ENCODE results near the gene ST14.

Gene ST14

DNA sequence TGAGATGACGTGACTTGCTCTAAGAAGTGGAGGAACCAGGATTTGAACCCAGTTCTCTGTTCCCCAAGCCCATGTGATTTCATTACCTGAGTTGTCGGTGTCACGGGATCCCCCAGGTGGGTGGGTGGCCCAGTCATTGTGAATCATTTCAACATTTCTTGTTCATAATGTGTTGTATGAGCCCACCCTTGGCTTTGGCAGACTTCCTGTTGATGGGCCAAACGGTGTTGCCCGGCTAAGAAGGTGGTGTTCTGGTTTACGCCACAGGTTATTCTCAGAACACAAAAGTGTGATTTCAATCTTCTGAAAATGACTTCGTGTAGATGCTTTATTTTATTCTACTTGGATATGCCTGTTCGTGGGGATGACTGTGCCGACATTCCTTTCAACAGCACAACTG lies 21.6 kb upstream of the ST14 start:
- DNase-seq: no peak

DNA sequence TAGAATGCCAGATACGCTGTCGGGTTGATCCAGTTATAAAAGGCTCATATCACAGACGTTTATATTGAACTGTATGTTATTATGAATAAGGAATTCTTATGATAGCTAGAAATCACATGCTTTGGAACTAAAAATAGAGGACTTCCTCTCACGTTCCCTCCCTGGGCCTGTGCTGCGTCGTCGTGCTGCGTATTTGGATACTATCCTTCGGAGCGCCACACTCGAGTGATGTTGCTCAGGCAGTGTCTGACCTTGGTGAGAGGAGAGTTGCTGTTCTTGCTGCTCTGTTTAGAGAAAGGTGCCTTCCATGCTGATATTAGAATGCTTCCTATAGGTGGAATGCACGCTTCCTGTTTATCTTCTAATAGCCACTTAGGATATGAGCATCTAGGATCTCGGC lies 20.2 kb upstream of the ST14 start:
- DNase-seq: no peak

DNA sequence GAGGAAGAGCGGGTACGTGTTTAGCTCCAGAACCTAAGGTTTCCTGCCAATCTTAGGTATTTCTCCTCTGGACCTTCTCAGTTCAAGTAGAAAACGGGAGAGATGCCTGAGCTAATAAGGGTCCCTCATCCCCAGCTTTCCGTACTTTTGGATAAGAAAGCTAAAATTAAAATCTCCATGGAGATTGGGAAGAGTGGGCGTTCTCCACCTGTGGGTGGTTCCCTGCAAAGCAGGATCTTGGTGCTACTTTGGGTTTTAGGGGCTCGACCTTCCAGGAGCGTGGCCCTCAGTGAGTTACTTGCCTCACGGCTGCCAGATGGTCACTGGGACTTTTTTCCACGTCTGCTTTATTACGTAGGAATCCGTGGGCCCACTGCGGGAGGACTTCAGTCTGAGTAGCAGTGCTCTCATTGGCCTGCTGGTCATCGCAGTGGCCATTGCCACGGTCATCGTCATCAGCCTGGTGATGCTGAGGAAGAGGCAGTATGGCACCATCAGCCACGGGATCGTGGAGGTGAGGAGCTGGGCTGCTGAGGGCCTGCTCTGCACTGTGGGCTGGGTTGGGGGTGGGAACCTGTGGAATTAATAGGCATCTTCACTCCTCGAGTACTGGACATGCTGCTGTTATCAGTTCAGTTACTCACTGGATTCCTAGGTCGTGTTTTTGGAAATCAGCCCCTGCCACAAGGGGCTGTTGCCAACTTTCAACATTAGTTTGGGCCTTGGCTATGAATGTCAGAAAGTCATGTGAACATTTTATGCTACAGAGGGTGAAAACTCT lies 17.8 kb upstream of the ST14 start:
- DNase-seq: no peak

DNA sequence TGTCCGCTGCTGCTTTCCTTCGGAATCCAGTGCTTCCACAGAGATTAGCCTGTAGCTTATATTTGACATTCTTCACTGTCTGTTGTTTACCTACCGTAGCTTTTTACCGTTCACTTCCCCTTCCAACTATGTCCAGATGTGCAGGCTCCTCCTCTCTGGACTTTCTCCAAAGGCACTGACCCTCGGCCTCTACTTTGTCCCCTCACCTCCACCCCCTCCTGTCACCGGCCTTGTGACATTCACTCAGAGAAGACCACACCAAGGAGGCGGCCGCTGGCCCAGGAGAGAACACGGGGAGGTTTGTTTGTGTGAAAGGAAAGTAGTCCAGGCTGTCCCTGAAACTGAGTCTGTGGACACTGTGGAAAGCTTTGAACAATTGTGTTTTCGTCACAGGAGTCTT lies 15.4 kb upstream of the ST14 start:
- no peak for DNase-seq

DNA sequence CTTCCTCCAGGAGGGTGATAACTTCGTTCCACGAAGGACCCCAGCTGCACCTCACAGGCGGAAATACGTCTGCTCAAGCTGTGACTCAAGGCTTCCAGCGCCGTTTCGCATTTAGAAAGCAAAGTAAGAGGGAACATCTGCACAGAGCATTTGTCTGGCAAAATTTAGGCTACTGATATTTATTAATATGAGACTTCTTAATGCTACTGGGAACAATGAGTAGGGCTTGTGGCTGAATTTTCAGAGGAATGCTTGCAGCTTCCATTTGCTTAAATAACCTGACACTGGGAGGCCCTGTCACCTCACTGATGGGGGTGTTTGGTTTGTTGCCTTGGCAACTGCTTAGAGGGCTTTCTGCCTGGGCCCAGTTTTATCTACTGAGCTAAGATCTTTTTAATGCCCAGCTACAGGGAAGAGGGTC lies 14.7 kb upstream of the ST14 start:
- no peak for DNase-seq

DNA sequence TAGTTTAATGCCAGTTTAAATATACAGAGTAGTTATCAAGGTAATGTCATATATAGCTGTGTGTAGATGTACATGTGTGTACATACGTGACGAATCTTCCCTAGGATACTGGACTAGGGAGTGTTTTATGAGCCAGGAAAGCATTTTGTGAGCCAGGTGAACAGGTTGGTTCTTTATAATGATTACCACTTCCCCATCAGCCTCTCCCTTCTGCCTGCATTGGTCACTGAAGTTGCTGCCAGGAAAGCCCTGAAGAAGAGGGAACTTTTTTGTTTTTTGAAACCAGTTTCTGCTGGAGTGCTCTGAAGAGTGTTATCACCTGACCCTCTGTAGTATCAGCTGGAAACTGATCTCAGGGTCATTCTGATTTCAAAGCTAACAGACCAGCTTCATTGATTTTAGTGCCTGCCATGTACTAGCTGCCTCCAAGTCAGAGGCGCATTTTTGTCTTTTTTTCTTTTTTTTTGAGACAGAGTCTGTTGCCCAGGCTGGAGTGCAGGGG lies 14.2 kb upstream of the ST14 start:
- DNase-seq: no peak

DNA sequence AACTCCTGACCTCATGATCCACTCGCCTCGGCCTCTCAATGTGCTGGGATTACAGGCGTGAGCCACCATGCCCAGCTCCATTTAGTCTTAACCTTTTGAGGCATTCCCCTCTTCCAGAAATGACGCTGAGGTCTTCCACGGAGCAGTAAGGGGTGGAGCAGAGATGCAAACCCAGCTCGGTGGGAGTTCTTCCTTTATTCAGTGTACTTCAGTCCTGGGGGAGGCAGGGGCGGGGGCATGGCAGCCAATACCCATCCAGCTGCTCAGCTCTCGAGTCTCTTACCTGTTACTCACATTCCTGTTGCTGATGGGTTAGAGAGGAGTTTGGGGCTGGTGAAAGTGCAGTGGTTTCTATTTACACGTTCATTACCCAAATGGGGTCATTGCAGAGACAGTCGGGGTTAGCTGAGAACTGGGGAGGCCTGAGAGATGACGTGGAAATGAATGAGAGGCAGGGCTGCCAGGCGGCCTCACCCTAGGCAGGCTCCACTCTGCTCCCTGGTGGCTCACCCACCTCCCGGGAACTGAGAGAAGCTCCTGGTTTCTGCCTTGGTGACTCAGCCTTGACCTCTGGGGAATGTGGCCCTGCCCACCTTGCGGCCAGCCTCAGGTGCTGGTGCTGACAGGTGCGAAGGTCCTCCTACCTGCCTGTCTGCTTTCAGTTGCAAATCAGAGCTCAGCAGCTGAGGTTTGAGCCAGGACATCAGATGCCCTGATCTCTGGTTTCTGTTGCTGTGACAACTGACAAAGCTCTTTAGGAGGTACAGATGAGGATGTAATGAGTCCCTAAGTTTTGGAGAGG lies 13.4 kb upstream of the ST14 start:
- DNase-seq: no peak

DNA sequence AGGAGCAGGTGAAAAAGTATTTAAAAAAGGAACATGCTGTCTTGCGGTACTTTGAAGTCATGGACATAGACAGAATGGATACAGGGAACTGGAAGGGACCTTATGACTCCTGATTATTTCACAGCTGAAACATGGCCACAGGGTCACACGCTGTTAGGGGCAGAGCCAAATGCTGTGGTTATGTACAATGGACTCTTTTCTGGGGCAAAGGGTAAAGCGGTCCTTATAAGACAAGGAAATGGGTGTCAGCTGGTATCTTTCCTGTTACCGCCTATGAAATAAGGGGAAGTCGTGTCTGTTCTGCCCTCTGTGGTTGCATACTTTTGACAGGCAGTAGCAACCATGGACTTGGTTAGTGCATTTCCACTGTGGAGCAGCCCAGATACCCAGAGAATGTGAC lies 12.8 kb upstream of the ST14 start:
- no peak for DNase-seq

DNA sequence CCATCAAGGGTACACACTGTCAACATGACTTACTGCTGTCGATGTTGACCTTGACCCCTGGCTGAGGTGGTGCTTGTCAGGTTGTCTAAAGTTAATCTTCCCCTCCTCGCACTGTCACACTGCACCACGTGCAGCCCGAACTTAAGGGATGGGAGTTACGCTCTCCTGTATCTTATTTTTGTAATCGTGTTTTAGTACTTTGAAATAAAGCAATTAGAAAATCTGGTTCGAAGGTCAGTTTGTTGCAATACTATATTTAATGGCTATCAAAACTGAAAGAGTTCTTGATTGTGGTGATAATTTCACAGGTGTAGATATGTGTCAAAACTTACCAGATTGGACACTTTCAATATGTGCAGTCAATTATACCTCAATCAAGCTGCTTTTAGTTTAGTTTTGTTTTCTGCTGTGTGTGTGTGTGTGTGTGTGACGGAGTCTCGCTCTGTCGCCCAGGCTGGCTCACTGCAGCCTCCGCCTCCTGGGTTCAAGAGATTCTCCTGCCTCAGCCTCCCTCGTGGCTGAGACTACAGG lies 10.7 kb upstream of the ST14 start:
- DNase-seq: no peak

DNA sequence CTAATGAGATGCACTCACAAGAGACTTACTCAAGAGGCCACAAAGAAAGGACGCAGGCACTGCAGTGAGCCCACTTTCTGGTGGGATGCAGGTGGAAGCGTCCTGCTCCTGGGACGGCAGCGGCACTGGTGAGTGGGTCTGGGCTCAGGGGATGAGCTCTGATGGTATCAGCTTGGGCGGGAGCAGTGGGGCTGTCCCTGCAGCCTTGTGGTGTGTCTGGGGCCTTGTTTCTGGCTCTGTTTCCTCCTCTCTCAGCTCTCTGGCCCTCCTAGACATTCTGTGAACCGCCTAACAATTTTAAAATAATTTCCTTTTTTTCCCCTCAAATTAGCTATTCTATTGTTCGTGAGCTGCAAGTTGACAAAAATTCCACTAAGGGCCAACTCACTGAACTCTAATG lies 8.8 kb upstream of the ST14 start:
- DNase-seq: no peak

DNA sequence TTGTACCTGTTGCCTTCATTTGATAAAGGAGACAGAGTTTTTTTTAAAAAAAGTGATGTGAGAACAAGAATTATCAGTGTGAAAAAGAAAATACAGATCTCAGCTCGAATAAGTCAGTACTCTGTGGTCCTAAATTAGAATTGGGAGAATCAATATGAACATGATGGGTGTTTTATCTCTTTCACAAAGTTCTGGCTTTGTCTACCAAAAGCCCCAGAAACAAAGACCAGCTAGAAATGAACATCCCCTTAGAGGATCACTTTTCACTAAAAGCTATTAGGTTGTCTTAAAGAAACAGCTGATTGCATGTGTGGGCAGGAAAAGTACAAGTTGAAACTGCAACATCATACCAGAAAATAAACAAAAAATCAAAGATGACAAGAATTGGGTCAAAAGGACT lies 8.4 kb upstream of the ST14 start:
- DNase-seq: no peak

DNA sequence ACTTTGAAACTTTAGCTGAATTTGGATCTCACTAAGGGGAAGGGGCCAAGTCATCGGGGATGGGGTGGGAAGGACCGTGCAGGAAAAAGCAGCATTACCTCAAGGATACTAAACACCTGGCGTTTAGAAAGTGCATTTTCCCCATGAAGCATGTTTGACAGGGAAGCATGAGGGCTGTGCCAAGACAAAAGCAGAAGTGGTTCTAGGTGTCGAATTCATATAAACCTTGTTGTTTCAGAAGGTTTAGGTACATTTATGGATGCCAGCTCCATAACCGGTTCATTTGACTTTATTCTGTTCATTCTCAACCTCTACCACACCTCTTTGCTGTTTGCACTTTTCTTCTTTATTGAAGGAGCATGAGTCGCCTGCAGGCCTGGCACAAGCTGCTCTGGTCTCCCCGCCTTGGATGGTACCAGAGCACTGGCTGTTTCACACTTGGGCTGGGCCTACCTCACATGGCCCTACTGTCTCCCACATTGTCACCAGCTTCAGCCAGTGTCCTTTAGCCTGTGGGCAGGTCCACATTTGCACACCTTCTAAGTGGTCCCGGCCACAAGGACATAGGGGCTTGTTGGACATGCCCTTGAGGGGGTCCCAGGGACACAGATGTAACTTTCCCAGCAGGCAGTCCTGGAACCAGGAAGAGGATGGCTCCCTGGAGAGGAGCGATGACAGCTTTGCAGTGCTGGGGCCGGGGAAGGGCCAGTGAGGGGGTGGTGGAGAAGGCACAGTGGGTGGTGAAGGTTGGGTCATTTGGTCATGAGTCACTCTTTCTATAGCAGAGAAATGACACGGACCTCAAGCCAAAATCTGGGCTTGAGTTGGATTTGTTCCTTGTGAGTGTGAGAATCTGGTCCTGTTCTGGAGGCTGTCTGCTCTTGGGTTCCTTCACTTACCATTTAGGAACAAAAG lies 3.2 kb upstream of the ST14 start:
- no peak for DNase-seq

DNA sequence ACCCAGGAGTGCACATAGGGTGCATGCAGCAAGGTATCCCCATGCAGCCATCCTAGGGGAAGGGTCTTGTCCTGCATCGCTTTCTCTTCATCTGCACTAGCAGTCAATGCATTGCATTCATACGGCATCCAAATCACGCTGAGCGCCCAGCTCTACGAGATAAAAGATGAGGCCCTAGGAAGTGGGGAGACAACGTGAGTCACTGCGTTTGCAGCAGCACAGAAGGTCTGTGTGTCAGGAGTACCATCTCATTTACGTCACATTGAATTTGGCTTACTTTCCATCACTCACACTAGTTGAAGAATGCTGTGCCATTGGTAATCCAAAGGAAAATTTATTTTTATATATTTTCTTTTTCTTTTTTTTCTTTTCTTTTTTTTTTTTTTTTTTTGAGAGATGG lies 2.5 kb upstream of the ST14 start:
- no peak for DNase-seq

DNA sequence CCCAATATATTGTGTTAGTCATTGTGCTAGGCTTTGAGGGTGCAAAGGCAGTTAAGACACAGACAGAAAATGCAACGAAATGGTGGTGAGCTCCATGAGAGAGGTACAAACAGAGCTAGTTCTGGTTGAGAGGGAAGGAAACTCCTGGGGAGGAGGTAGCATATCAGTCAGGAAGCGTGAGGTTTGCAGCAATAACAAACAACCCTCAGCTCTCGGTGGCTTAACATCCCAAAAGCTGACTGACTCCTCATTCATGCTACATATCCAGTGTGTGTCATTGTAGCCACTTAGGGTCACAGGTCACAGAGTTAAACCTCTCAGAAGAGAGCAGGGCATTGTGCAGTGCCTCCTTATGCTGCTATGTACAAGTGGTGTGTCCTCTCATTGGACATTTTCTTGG lies 1.7 kb upstream of the ST14 start:
- no peak for DNase-seq

DNA sequence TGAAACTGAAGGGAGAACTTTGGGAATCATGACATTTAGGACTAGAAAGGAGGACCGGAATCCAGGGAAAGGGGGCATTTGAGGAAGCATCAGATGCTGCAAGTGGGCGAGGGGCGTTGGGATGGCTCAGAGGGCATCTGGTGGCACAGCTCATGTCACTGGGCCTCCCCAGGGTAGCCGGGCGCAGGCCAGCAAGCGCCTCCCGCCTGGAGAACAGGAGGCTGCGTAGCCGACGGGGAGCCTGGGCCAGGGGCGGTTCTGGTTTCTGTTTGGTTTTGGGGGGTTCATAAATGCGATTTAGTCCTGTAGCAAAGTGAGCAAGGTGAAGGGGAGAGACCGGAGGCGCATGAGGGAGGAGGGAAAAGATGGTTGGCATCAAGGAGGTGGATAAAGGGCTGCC lies 443 bp upstream of the ST14 start:
- DNase-seq: no peak

DNA sequence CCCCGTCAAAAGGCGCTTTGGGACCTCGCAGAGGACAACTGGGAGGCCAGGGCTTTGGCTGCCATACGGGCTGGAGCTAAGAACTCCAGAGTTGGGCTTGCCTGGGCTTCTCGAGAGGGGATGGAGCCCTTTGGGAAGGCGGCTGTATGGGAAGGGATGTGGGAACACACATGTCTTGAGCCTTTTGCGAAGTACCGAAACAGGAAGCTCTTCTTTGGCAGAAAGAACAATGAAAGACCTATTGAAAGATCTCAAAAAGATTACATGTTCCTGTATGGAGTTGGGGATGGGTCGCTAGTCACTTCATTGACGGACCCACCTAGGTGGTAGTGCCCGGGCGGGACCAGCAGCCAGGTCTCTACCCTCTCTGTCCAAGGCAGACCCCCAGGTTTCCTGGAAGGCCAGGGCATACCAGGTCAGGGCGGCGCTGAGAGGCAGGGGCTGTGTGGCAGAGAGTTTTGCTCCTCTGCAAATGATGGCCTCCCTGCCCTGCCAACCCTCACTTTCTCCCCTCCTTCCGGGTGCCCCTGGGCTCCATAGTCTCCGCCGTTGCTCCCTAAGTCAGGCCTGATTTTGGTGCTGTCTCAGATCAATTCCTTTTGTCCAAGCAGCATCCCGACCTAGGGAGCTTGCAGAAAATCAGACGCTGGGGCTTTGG lies 1.0 kb downstream of the ST14 start:
- DNase-seq: no peak

DNA sequence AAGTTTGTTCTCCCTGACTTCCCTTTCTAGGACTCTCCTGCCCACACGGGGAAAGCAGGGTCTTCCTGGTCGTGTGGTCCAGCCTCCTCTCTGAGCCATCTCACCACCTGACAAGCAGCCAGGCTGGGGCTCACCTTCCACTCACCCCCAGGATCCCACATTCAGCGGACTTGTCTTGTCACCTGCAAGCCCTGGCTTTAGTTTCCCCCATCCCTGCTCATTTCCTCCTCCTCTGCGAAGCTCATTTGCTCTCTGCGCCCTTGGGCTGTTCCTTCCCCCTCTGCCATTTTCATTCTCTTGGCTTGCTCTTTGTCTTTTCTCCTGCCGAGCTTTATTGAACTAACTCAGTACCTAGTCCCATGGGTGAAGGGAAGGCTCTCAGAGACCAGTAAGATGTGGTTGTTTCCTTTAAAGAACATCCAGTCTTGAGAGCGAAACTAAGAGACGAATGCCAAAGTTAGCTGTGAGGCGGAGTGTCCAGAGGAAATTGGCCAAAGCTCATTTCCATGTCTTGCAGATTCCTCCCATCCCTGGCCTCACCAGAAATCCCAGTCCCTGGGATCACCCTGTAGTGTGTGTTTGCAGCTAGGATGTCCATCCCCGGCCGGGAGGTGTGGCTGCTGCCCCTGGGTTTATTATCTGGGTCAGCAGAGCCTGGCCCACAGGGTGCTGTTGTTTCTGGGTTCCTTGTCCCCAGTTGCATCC lies 2.0 kb downstream of the ST14 start:
- no peak for DNase-seq

DNA sequence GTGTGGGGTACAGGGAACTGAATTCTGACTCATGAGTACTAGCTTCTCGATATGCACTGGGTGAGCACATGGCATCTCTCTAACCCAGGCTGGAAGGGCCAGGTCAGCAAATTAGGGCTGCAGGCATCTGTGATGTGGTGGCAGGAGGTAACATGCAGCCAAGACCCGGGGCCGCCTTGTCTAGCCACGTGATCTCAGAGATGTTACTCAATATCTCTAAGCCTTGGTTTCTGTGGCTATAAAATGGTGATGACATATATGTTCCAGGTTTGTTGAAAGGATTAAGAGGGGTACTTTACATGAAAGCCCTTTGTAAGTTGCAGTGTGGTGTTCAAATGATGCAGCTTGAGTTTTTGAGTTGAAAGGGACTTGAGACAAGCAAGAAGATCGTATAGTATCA lies 3.2 kb downstream of the ST14 start:
- no peak for DNase-seq

DNA sequence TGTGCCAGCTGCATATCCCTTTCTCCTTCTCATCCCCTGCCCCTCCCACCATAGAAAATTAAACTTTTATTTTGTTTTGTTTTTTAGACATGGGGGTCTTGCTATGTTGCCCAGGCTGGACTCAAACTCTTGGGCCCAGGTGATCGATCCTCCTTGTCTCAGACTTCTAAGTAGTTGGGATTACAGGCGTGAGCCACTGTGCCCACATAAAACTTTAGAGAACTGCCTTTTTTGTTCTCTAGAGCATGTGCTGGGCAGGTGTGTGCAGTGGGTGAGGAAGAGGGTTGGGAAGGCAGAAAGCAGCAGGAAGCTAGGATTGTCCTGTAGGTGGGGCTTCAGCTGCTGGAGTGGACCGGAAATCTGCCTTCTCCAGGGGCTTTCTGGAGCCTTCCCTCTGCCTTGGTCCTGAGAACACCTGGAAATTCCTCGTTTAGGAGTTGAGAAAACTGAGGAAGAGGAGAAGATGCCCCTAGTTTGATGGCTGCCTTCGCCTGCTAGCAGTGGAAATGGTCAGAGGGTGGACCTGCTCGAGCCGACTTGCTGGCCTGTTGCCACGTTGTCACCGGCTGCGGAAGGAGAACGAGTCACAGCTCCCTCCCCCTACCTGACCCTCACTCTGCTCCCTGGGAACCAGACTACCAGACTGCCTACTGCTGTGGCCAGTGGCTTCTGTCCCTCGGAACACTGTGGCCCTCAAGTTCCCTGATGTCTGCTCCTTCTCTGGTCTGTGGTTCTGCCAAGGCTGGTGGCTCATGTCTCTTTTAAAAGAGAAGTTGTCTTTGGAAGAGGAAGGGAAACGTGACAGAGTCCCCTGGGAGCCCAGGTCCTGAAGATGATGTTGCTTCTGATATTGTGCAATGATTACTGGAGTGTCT lies 4.0 kb downstream of the ST14 start:
- DNase-seq: no peak

DNA sequence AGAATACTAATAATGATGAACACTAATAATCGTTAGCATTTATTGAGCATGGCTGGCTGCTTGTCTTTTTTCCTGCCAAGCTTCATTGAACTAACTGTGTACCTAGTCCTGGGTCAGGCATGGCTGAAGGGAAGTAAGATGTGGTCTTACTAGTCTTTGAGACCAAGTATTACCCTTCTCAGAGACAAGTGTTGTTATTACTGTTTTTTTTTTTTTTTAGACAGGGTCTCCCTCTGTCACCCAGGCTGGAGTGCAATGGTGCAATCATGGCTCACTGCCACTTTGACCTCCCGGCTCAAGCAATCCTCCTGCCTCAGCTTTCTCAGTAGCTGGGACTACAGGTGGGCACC lies 4.6 kb downstream of the ST14 start:
- no peak for DNase-seq

Data from amniotic stem cell (primary cell).